HCEC 1CT (cell line): ENCODE data around the gene TPPP.

Experiments
- DNase-seq: peaks from one replicate; pipeline ENCODE4 v3.0.0-alpha.2; 2017

TPPP gene

GRCh38 chr5:622946-623522, 70.1 kb downstream of the TPPP start:
- no peak for DNase-seq

GRCh38 chr5:622359-622758, 70.8 kb downstream of the TPPP start:
- no peak for DNase-seq

- DNase-seq, result no peak
Observed at GRCh38 chr5:621341-621761, 71.8 kb downstream of the TPPP start.

- no peak for DNase-seq
Observed at GRCh38 chr5:620586-621180, 72.5 kb downstream of the TPPP start.

GRCh38 chr5:620152-620551, 73.0 kb downstream of the TPPP start:
- DNase-seq, result no peak

GRCh38 chr5:619444-619843, 73.7 kb downstream of the TPPP start:
- no peak for DNase-seq

- DNase-seq, result no peak
Observed at GRCh38 chr5:618450-618849, 74.7 kb downstream of the TPPP start.

GRCh38 chr5:617896-618295, 75.3 kb downstream of the TPPP start:
- no peak for DNase-seq

- no peak for DNase-seq
Observed at GRCh38 chr5:616484-617039, 76.6 kb downstream of the TPPP start.

- DNase-seq, result no peak
Observed at GRCh38 chr5:612498-613424, 80.4 kb downstream of the TPPP start.

GRCh38 chr5:611731-612486, 81.2 kb downstream of the TPPP start, which contains the start of gene CEP72:
Gene CEP72, plus strand, starts transcription at chr5:612340. Its CDS starts 22 bp downstream, at chr5:612362.
- DNase-seq, result peak; percentile 81

- DNase-seq, result no peak
Observed at GRCh38 chr5:610744-611730, 82.1 kb downstream of the TPPP start.

GRCh38 chr5:610011-610743, 83.0 kb downstream of the TPPP start:
- DNase-seq, result no peak
